ENCODE data around the gene IL12RB2. TPM values are rescaled to one million over a fixed set of nuclear protein-coding genes. Genes with fewer than 3 reads are reported as not detected.

IL12RB2 gene
- total and polyA plus RNA-seq, 3 experiments from 2014 or later: 6.8 to 35.1 (median 32.8) TPM

GRCh38 chr1:67332653-67333529 is 25.2 kb downstream of the IL12RB2 start:
- no peak overlapping the region for H3K4me3 ChIP-seq (ENCODE audit: low read length)
- peak overlapping the region; percentile 31 to 95 (median 74) for H3K27ac Mint-ChIP-seq
- H3K36me3 Mint-ChIP-seq: peaks cover 0 to 8% (median 5%) of the 10 kb centered on the region in 3 donors
- H3K4me3 Mint-ChIP-seq: peak overlapping the region in 6 of 7 donors; percentile 0 to 16 (median 7)
- H3K9me3 ChIP-seq (ENCODE audit: low read length): no peaks in the 10 kb centered on the region
- H3K27ac ChIP-seq (ENCODE audit: low read depth, low read length): no peak overlapping the region
- POLR2A ChIA-PET: interaction anchor here (0.7 kb wide), 1 partner anchor 130 kb away, joined by 4 read pairs; no protein-coding TSS in a partner anchor
- peaks cover 35% of the 10 kb centered on the region for H3K4me1 ChIP-seq (ENCODE audit: insufficient read depth, low read length)
- no peaks in the 10 kb centered on the region for H3K27me3 ChIP-seq (ENCODE audit: insufficient read depth, low read length, poor library complexity, severe bottlenecking)
- no peaks in the 10 kb centered on the region for H3K9me3 Mint-ChIP-seq
- DNase-seq: peak in 3 of 5 donors; percentile 14 to 81 (median 57)
- CTCF ChIA-PET: interaction anchor here (0.8 to 1.3 kb wide), 4 partner anchors 11 to 49 kb away, joined by 3 to 5 read pairs (median 4); no protein-coding TSS in a partner anchor
- no peaks in the 10 kb centered on the region for H3K27me3 Mint-ChIP-seq
- H3K36me3 ChIP-seq (ENCODE audit: insufficient read depth, low read length): no peaks in the 10 kb centered on the region
- H3K4me1 Mint-ChIP-seq: peaks cover 47 to 51% (median 49%) of the 10 kb centered on the region in 3 donors

GRCh38 chr1:67333603-67334002 is 25.9 kb downstream of the IL12RB2 start:
- H3K27me3 Mint-ChIP-seq: no peaks in the 10 kb centered on the region
- peaks cover 47 to 53% (median 49%) of the 10 kb centered on the region in 3 donors for H3K4me1 Mint-ChIP-seq
- Histone ChIP-seq H3K27me3 (ENCODE audit: insufficient read depth, low read length, poor library complexity, severe bottlenecking) (no peaks in the 10 kb centered on the region), H3K9me3 (ENCODE audit: low read length) (no peaks in the 10 kb centered on the region), H3K36me3 (ENCODE audit: insufficient read depth, low read length) (no peaks in the 10 kb centered on the region), H3K4me3 (ENCODE audit: low read length) (no peak overlapping the region), H3K27ac (ENCODE audit: low read depth, low read length) (no peak overlapping the region), H3K4me1 (ENCODE audit: insufficient read depth, low read length) (peaks cover 35% of the 10 kb centered on the region)
- no peaks in the 10 kb centered on the region for H3K9me3 Mint-ChIP-seq
- ChIA-PET CTCF (interaction anchor here (1.0 to 1.3 kb wide), 3 partner anchors 10 to 16 kb away, joined by 4 to 5 read pairs (median 4); no protein-coding TSS in a partner anchor), POLR2A (interaction anchor here (0.7 kb wide), 1 partner anchor 131 kb away, joined by 4 read pairs; no protein-coding TSS in a partner anchor)
- DNase-seq: no peak
- peak overlapping the region in 1 of 7 donors; percentile 16 for H3K4me3 Mint-ChIP-seq
- peak overlapping the region; percentile 21 to 95 (median 74) for H3K27ac Mint-ChIP-seq
- peaks cover 0 to 6% (median 5%) of the 10 kb centered on the region in 3 donors for H3K36me3 Mint-ChIP-seq

GRCh38 chr1:67335411-67335810 is 27.7 kb downstream of the IL12RB2 start:
- H3K4me1 Mint-ChIP-seq: peaks cover 63 to 67% (median 64%) of the 10 kb centered on the region in 3 donors
- H3K27ac Mint-ChIP-seq: peak overlapping the region in 7 of 8 donors; percentile 78 to 97 (median 93)
- ChIA-PET CTCF (no interaction called here), POLR2A (no interaction called here)
- no peak for DNase-seq
- peaks cover 42% of the 10 kb centered on the region for H3K4me1 ChIP-seq (ENCODE audit: insufficient read depth, low read length)
- H3K4me3 ChIP-seq (ENCODE audit: low read length): no peak overlapping the region
- H3K27ac ChIP-seq (ENCODE audit: low read depth, low read length): no peak overlapping the region
- no peaks in the 10 kb centered on the region for H3K9me3 ChIP-seq (ENCODE audit: low read length)
- peaks cover 0 to 4% (median 1%) of the 10 kb centered on the region in 3 donors for H3K36me3 Mint-ChIP-seq
- H3K9me3 Mint-ChIP-seq: no peaks in the 10 kb centered on the region
- H3K36me3 ChIP-seq (ENCODE audit: insufficient read depth, low read length): no peaks in the 10 kb centered on the region
- no peaks in the 10 kb centered on the region for H3K27me3 Mint-ChIP-seq
- H3K27me3 ChIP-seq (ENCODE audit: insufficient read depth, low read length, poor library complexity, severe bottlenecking): no peaks in the 10 kb centered on the region
- H3K4me3 Mint-ChIP-seq: no peak overlapping the region

- Histone ChIP-seq H3K36me3 (ENCODE audit: insufficient read depth, low read length) (no peaks in the 10 kb centered on the region), H3K4me1 (ENCODE audit: insufficient read depth, low read length) (peaks cover 42% of the 10 kb centered on the region), H3K27me3 (ENCODE audit: insufficient read depth, low read length, poor library complexity, severe bottlenecking) (no peaks in the 10 kb centered on the region), H3K9me3 (ENCODE audit: low read length) (no peaks in the 10 kb centered on the region), H3K4me3 (ENCODE audit: low read length) (no peak overlapping the region), H3K27ac (ENCODE audit: low read depth, low read length) (no peak overlapping the region)
- no peaks in the 10 kb centered on the region for H3K9me3 Mint-ChIP-seq
- peak overlapping the region; percentile 12 to 97 (median 92) for H3K27ac Mint-ChIP-seq
- CTCF ChIA-PET: interaction anchor here (1.2 kb wide), 1 partner anchor 11 kb away, joined by 5 read pairs; no protein-coding TSS in a partner anchor
- H3K4me1 Mint-ChIP-seq: peaks cover 69 to 75% (median 70%) of the 10 kb centered on the region in 3 donors
- no peaks in the 10 kb centered on the region for H3K27me3 Mint-ChIP-seq
- DNase-seq: peak in 2 of 5 donors; percentile 10 to 45
- POLR2A ChIA-PET: no interaction called here
- H3K4me3 Mint-ChIP-seq: peak overlapping the region; percentile 53 to 74 (median 71)
- peaks cover 0 to 4% (median 1%) of the 10 kb centered on the region in 3 donors for H3K36me3 Mint-ChIP-seq
These were observed 28.5 kb downstream of the IL12RB2 start for GRCh38 chr1:67336157-67336556.

- ChIA-PET CTCF (interaction anchor here (1.2 kb wide), 1 partner anchor 10 kb away, joined by 5 read pairs; no protein-coding TSS in a partner anchor), POLR2A (no interaction called here)
- no peaks in the 10 kb centered on the region for H3K27me3 ChIP-seq (ENCODE audit: insufficient read depth, low read length, poor library complexity, severe bottlenecking)
- no peaks in the 10 kb centered on the region for H3K27me3 Mint-ChIP-seq
- no peak overlapping the region for H3K4me3 ChIP-seq (ENCODE audit: low read length)
- H3K36me3 ChIP-seq (ENCODE audit: insufficient read depth, low read length): no peaks in the 10 kb centered on the region
- H3K4me1 Mint-ChIP-seq: peaks cover 74 to 80% (median 77%) of the 10 kb centered on the region in 3 donors
- H3K9me3 ChIP-seq (ENCODE audit: low read length): no peaks in the 10 kb centered on the region
- H3K36me3 Mint-ChIP-seq: peaks cover 0 to 4% (median 1%) of the 10 kb centered on the region in 3 donors
- H3K9me3 Mint-ChIP-seq: no peaks in the 10 kb centered on the region
- DNase-seq: peak in 4 of 5 donors; percentile 12 to 48 (median 37)
- no peak overlapping the region for H3K27ac ChIP-seq (ENCODE audit: low read depth, low read length)
- peak overlapping the region; percentile 53 to 74 (median 71) for H3K4me3 Mint-ChIP-seq
- peaks cover 47% of the 10 kb centered on the region for H3K4me1 ChIP-seq (ENCODE audit: insufficient read depth, low read length)
- H3K27ac Mint-ChIP-seq: peak overlapping the region; percentile 12 to 97 (median 92)
These were observed 29.1 kb downstream of the IL12RB2 start for GRCh38 chr1:67336783-67337182.

GRCh38 chr1:67338642-67339041 is 31.0 kb downstream of the IL12RB2 start:
- Histone ChIP-seq H3K27me3 (ENCODE audit: insufficient read depth, low read length, poor library complexity, severe bottlenecking) (no peaks in the 10 kb centered on the region), H3K9me3 (ENCODE audit: low read length) (no peaks in the 10 kb centered on the region), H3K27ac (ENCODE audit: low read depth, low read length) (no peak overlapping the region), H3K36me3 (ENCODE audit: insufficient read depth, low read length) (no peaks in the 10 kb centered on the region), H3K4me1 (ENCODE audit: insufficient read depth, low read length) (peaks cover 43% of the 10 kb centered on the region), H3K4me3 (ENCODE audit: low read length) (no peak overlapping the region)
- POLR2A ChIA-PET: no interaction called here
- no peak for DNase-seq
- Mint-ChIP-seq H3K27me3 (no peaks in the 10 kb centered on the region), H3K4me3 (peak overlapping the region in 2 of 7 donors; percentile 24 to 49), H3K36me3 (peaks cover 0 to 4% (median 1%) of the 10 kb centered on the region in 3 donors), H3K9me3 (no peaks in the 10 kb centered on the region), H3K4me1 (peaks cover 71 to 78% (median 78%) of the 10 kb centered on the region in 3 donors), H3K27ac (peak overlapping the region in 4 of 8 donors; percentile 18 to 67 (median 46))
- CTCF ChIA-PET: interaction anchor here (1.6 kb wide), 1 partner anchor 162 kb away, joined by 4 read pairs; no protein-coding TSS in a partner anchor

- CTCF ChIA-PET: no interaction called here
- POLR2A ChIA-PET: interaction anchor here (1.0 kb wide), 1 partner anchor 15 kb away, joined by 3 read pairs; no protein-coding TSS in a partner anchor
- H3K4me3 ChIP-seq (ENCODE audit: low read length): no peak overlapping the region
- peak overlapping the region in 2 of 7 donors; percentile 22 to 40 for H3K4me3 Mint-ChIP-seq
- H3K9me3 Mint-ChIP-seq: peaks cover 0 to 2% (median 0%) of the 10 kb centered on the region in 5 donors
- no peaks in the 10 kb centered on the region for H3K36me3 ChIP-seq (ENCODE audit: insufficient read depth, low read length)
- peaks cover 0 to 4% (median 1%) of the 10 kb centered on the region in 3 donors for H3K36me3 Mint-ChIP-seq
- H3K27ac Mint-ChIP-seq: peak overlapping the region in 5 of 8 donors; percentile 15 to 76 (median 35)
- peaks cover 40% of the 10 kb centered on the region for H3K4me1 ChIP-seq (ENCODE audit: insufficient read depth, low read length)
- H3K27ac ChIP-seq (ENCODE audit: low read depth, low read length): no peak overlapping the region
- no peak for DNase-seq
- peaks cover 68 to 76% (median 75%) of the 10 kb centered on the region in 3 donors for H3K4me1 Mint-ChIP-seq
- H3K27me3 ChIP-seq (ENCODE audit: insufficient read depth, low read length, poor library complexity, severe bottlenecking): no peaks in the 10 kb centered on the region
- no peaks in the 10 kb centered on the region for H3K9me3 ChIP-seq (ENCODE audit: low read length)
- no peaks in the 10 kb centered on the region for H3K27me3 Mint-ChIP-seq
These were observed 32.1 kb downstream of the IL12RB2 start for GRCh38 chr1:67339623-67340343.

All from CD8-positive, alpha-beta memory T cell (primary cell).